Retinal pigment epithelial cell (primary cell): ENCODE results near the gene SLC15A1.

Experiments used
- DNase-seq: peaks from one replicate; pipeline ENCODE4 v3.0.0-alpha.2; 2010; ENCODE audit warnings: low read depth
- H3K4me3 ChIP-seq: 2 replicates; pipeline ENCODE4 v1.5.1; 2011; ENCODE audit warnings: mild to moderate bottlenecking, low read length, control low read depth, moderate library complexity
- CTCF ChIP-seq: conservative IDR thresholded peaks from 2 replicates; pipeline ENCODE4 v1.5.1; 2011; ENCODE audit warnings: low read depth, low read length, control low read depth, inconsistent platforms

The SLC15A1 gene

GRCh38 chr13:98775844-98776598 is 23.5 kb upstream of the SLC15A1 start:
- no peak overlapping the region for H3K4me3 ChIP-seq
- TF ChIP-seq CTCF = no peak
- DNase-seq = peak; percentile 43

- no peak for TF ChIP-seq CTCF
- DNase-seq = no peak
- H3K4me3 ChIP-seq = no peak overlapping the region
Measured at GRCh38 chr13:98775386-98775785, 22.9 kb upstream of the SLC15A1 start.

- DNase-seq = no peak
- no peak for TF ChIP-seq CTCF
- no peak overlapping the region for H3K4me3 ChIP-seq
Measured at GRCh38 chr13:98774776-98775175, 22.3 kb upstream of the SLC15A1 start.

GRCh38 chr13:98773921-98774320 is 21.4 kb upstream of the SLC15A1 start:
- H3K4me3 ChIP-seq = no peak overlapping the region
- no peak for TF ChIP-seq CTCF
- DNase-seq = no peak

- no peak overlapping the region for H3K4me3 ChIP-seq
- TF ChIP-seq CTCF = no peak
- DNase-seq = no peak
Measured at GRCh38 chr13:98772794-98773452, 20.5 kb upstream of the SLC15A1 start.

GRCh38 chr13:98771838-98772611 is 19.6 kb upstream of the SLC15A1 start:
- no peak for TF ChIP-seq CTCF
- DNase-seq = no peak
- H3K4me3 ChIP-seq = no peak overlapping the region
